KMS-11 (cell line): ENCODE measurements around the gene VPS26C.

ENCODE experiments used
- H2AFZ ChIP-seq: fragments of 200-600 bp; sonication (generic); 2 replicates; pipeline ENCODE4 v1.6.1; 2016; ENCODE audit warnings: antibody characterized with exemption, mixed run types, low read depth
- H3K27ac ChIP-seq: fragments of 200-600 bp; sonication (generic); 2 replicates; pipeline ENCODE4 v1.6.1; 2016; ENCODE audit warnings: mild to moderate bottlenecking, mixed run types
- H3K27me3 ChIP-seq: fragments of 200-600 bp; sonication (generic); 2 replicates; pipeline ENCODE4 v1.6.1; 2017; ENCODE audit warnings: mild to moderate bottlenecking, low read depth, mixed run types, moderate library complexity; ENCODE audit not compliant: insufficient read depth
- H3K36me3 ChIP-seq: fragments of 200-600 bp; sonication (generic); 2 replicates; pipeline ENCODE4 v1.6.1; 2017; ENCODE audit warnings: mild to moderate bottlenecking, mixed run types; ENCODE audit not compliant: insufficient read depth
- H3K4me1 ChIP-seq: fragments of 200-600 bp; sonication (generic); 2 replicates; pipeline ENCODE4 v1.6.1; 2016; ENCODE audit warnings: mild to moderate bottlenecking, low read depth, mixed run types; ENCODE audit not compliant: poor library complexity, severe bottlenecking
- H3K4me2 ChIP-seq: fragments of 200-600 bp; sonication (generic); 2 replicates; pipeline ENCODE4 v1.7.0; 2016; ENCODE audit warnings: mild to moderate bottlenecking, mixed run types
- H3K4me3 ChIP-seq: fragments of 200-600 bp; sonication (generic); IDR thresholded peaks from 2 replicates; pipeline ENCODE4 v1.6.1; 2017; ENCODE audit warnings: low read depth, low read length, mixed read lengths; ENCODE audit not compliant: insufficient read depth
- H3K79me2 ChIP-seq: fragments of 200-600 bp; sonication (generic); 2 replicates; pipeline ENCODE4 v1.6.1; 2016; ENCODE audit warnings: low read depth, mixed run types; ENCODE audit not compliant: insufficient read depth
- H3K9ac ChIP-seq: fragments of 200-600 bp; sonication (generic); 2 replicates; pipeline ENCODE4 v1.6.1; 2016; ENCODE audit warnings: mild to moderate bottlenecking, mixed run types
- H4K20me1 ChIP-seq: fragments of 200-600 bp; sonication (generic); 2 replicates; pipeline ENCODE4 v1.6.1; 2016; ENCODE audit warnings: mild to moderate bottlenecking, mixed run types; ENCODE audit not compliant: insufficient read depth
- CTCF ChIP-seq: fragments of 200-600 bp; sonication (generic); conservative IDR thresholded peaks from 2 replicates; pipeline ENCODE4 v1.6.1; 2017; ENCODE audit warnings: low read depth, mild to moderate bottlenecking, antibody characterized with exemption, low read length, moderate library complexity, mixed read lengths

Gene VPS26C

DNA sequence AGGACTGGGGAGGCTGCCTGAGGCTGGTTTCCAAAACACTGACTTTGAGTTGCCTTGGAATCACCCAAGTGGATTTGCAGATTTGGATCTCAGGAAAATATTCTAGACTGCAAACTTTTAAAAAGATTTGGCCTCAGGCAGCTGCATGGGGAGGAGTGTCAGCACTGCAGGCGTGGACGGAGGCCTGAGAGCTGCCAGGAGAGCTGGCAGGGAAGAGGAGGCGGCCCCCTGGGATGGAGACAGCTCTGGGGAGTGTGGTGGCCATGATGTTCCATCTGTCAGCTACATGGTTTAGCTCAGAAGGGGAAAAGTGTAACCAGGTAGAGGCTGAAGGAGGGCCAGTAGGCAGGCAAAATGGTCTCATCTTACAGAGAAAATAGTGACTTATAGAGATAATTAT, 72.1 kb downstream of the VPS26C start:
- H3K9ac ChIP-seq, result no peak overlapping the region

GRCh38 chr21:37193676-37194075, 73.5 kb downstream of the VPS26C start:
- Histone ChIP-seq H3K27ac (no peak overlapping the region), H3K79me2 (no peaks in the 10 kb centered on the region), H4K20me1 (no peaks in the 10 kb centered on the region), H2AFZ (no peak overlapping the region), H3K4me3 (no peak overlapping the region), H3K27me3 (no peaks in the 10 kb centered on the region), H3K9ac (no peak overlapping the region), H3K4me1 (no peaks in the 10 kb centered on the region), H3K4me2 (no peak overlapping the region), H3K36me3 (no peaks in the 10 kb centered on the region; the same call in 1 of the 2 replicates)
- no peak for TF ChIP-seq CTCF

More for the DNA sequence above, 72.1 kb downstream of the VPS26C start:
- Histone ChIP-seq H3K79me2 (no peaks in the 10 kb centered on the region), H3K4me1 (no peaks in the 10 kb centered on the region), H3K27ac (no peak overlapping the region), H3K4me2 (no peak overlapping the region), H3K36me3 (no peaks in the 10 kb centered on the region), H4K20me1 (no peaks in the 10 kb centered on the region), H3K4me3 (no peak overlapping the region), H3K27me3 (no peaks in the 10 kb centered on the region), H2AFZ (no peak overlapping the region)
- TF ChIP-seq CTCF, result no peak

GRCh38 chr21:37193006-37193405, 74.1 kb downstream of the VPS26C start:
- TF ChIP-seq CTCF, result no peak
- H3K27me3 ChIP-seq, result no peaks in the 10 kb centered on the region
- no peak overlapping the region for H3K9ac ChIP-seq
- H3K4me1 ChIP-seq, result no peaks in the 10 kb centered on the region
- no peak overlapping the region for H3K27ac ChIP-seq
- no peak overlapping the region for H2AFZ ChIP-seq
- no peaks in the 10 kb centered on the region for H3K79me2 ChIP-seq
- no peaks in the 10 kb centered on the region; the same call in 1 of the 2 replicates for H3K36me3 ChIP-seq
- no peaks in the 10 kb centered on the region for H4K20me1 ChIP-seq
- no peak overlapping the region for H3K4me3 ChIP-seq
- H3K4me2 ChIP-seq, result no peak overlapping the region

DNA sequence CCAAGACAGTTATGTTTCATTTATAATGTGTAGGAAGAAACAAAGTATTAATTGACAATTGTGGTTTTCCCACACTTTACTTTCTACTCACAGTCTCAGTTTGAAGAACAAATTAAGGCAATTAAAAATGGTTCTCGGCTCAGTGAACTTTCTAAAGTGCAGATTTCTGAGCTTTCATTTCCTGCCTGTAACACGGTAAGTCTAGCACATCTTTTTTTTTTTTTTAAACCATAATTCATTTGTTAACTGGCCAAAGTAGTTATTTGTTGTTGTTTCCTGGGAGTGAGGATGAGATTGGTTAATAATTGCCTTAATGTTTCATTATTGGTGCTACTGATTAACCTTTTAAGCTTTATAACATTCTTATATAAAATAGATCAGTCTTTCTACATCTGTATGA, 75.1 kb downstream of the VPS26C start:
- no peak overlapping the region for H3K4me3 ChIP-seq
- no peaks in the 10 kb centered on the region for H4K20me1 ChIP-seq
- H3K27me3 ChIP-seq, result no peaks in the 10 kb centered on the region
- H3K9ac ChIP-seq, result no peak overlapping the region
- no peak overlapping the region for H3K4me2 ChIP-seq
- H2AFZ ChIP-seq, result no peak overlapping the region
- peaks cover 3% of the 10 kb centered on the region; the same call in 1 of the 2 replicates for H3K36me3 ChIP-seq
- H3K79me2 ChIP-seq, result no peaks in the 10 kb centered on the region
- H3K27ac ChIP-seq, result no peak overlapping the region
- no peaks in the 10 kb centered on the region for H3K4me1 ChIP-seq
- TF ChIP-seq CTCF, result no peak
